ENCODE data around the gene ROBO1. TPM values are rescaled to one million over a fixed set of nuclear protein-coding genes. Genes with fewer than 3 reads are reported as not detected.

ROBO1 gene
- total RNA-seq, 1 donor: 69.8 TPM

GRCh38 chr3:79255292-79255691, 512.5 kb downstream of the ROBO1 start:
- H3K4me1 ChIP-seq (ENCODE audit: insufficient read depth, low read length): no peaks in the 10 kb centered on the region
- no peaks in the 10 kb centered on the region for H3K36me3 ChIP-seq (ENCODE audit: insufficient read depth, low read length)
- no peaks in the 10 kb centered on the region for H3K79me2 ChIP-seq (ENCODE audit: insufficient read depth, low read length)
- H4K20me1 ChIP-seq (ENCODE audit: insufficient read depth, low read length): no peaks in the 10 kb centered on the region
- H3K4me2 ChIP-seq (ENCODE audit: insufficient read depth, low read length): no peak overlapping the region
- H2AFZ ChIP-seq (ENCODE audit: low read length): no peak overlapping the region
- H3K27me3 ChIP-seq (ENCODE audit: insufficient read depth, low read length): no peaks in the 10 kb centered on the region
- H3K9me3 ChIP-seq (ENCODE audit: low read depth, low read length): no peaks in the 10 kb centered on the region
- no peak for TF ChIP-seq CTCF (IDR thresholded peaks at IDR 0.05; ENCODE audit: extremely low read depth, low read depth, low read length)
- DNase-seq (ENCODE audit: insufficient read length, low spot score, missing footprints): no peak
- H3K4me3 ChIP-seq (ENCODE audit: insufficient read depth, low read length): no peak overlapping the region
- no peak overlapping the region for H3K27ac ChIP-seq (ENCODE audit: low read depth, low read length)

- Histone ChIP-seq H3K36me3 (ENCODE audit: insufficient read depth, low read length) (no peaks in the 10 kb centered on the region), H3K27ac (ENCODE audit: low read depth, low read length) (no peak overlapping the region), H3K4me2 (ENCODE audit: insufficient read depth, low read length) (no peak overlapping the region)
Observed at GRCh38 chr3:79253704-79254103, 514.1 kb downstream of the ROBO1 start.

GRCh38 chr3:79253271-79253670, 514.5 kb downstream of the ROBO1 start:
- Histone ChIP-seq H3K27me3 (ENCODE audit: insufficient read depth, low read length) (no peaks in the 10 kb centered on the region), H2AFZ (ENCODE audit: low read length) (no peak overlapping the region), H3K9me3 (ENCODE audit: low read depth, low read length) (no peaks in the 10 kb centered on the region), H3K4me2 (ENCODE audit: insufficient read depth, low read length) (no peak overlapping the region), H3K27ac (ENCODE audit: low read depth, low read length) (no peak overlapping the region), H3K4me1 (ENCODE audit: insufficient read depth, low read length) (no peaks in the 10 kb centered on the region), H4K20me1 (ENCODE audit: insufficient read depth, low read length) (no peaks in the 10 kb centered on the region), H3K36me3 (ENCODE audit: insufficient read depth, low read length) (no peaks in the 10 kb centered on the region), H3K79me2 (ENCODE audit: insufficient read depth, low read length) (no peaks in the 10 kb centered on the region), H3K4me3 (ENCODE audit: insufficient read depth, low read length) (no peak overlapping the region)
- no peak for TF ChIP-seq CTCF (IDR thresholded peaks at IDR 0.05; ENCODE audit: extremely low read depth, low read depth, low read length)
- DNase-seq (ENCODE audit: insufficient read length, low spot score, missing footprints): peak; percentile 5

More at GRCh38 chr3:79253704-79254103, 514.1 kb downstream of the ROBO1 start:
- no peak overlapping the region for H3K4me3 ChIP-seq (ENCODE audit: insufficient read depth, low read length)
- no peaks in the 10 kb centered on the region for H3K4me1 ChIP-seq (ENCODE audit: insufficient read depth, low read length)
- H3K27me3 ChIP-seq (ENCODE audit: insufficient read depth, low read length): no peaks in the 10 kb centered on the region
- TF ChIP-seq CTCF (IDR thresholded peaks at IDR 0.05; ENCODE audit: extremely low read depth, low read depth, low read length): no peak
- no peaks in the 10 kb centered on the region for H4K20me1 ChIP-seq (ENCODE audit: insufficient read depth, low read length)
- DNase-seq (ENCODE audit: insufficient read length, low spot score, missing footprints): no peak
- H3K9me3 ChIP-seq (ENCODE audit: low read depth, low read length): no peaks in the 10 kb centered on the region
- no peak overlapping the region for H2AFZ ChIP-seq (ENCODE audit: low read length)
- H3K79me2 ChIP-seq (ENCODE audit: insufficient read depth, low read length): no peaks in the 10 kb centered on the region

GRCh38 chr3:79250746-79251145, 517.1 kb downstream of the ROBO1 start:
- H3K27ac ChIP-seq (ENCODE audit: low read depth, low read length): no peak overlapping the region
- no peak for TF ChIP-seq CTCF (IDR thresholded peaks at IDR 0.05; ENCODE audit: extremely low read depth, low read depth, low read length)
- H3K27me3 ChIP-seq (ENCODE audit: insufficient read depth, low read length): no peaks in the 10 kb centered on the region
- H3K79me2 ChIP-seq (ENCODE audit: insufficient read depth, low read length): no peaks in the 10 kb centered on the region
- H4K20me1 ChIP-seq (ENCODE audit: insufficient read depth, low read length): no peaks in the 10 kb centered on the region
- no peaks in the 10 kb centered on the region for H3K36me3 ChIP-seq (ENCODE audit: insufficient read depth, low read length)
- H3K4me1 ChIP-seq (ENCODE audit: insufficient read depth, low read length): no peaks in the 10 kb centered on the region
- no peak overlapping the region for H3K4me2 ChIP-seq (ENCODE audit: insufficient read depth, low read length)
- no peak overlapping the region for H2AFZ ChIP-seq (ENCODE audit: low read length)
- DNase-seq (ENCODE audit: insufficient read length, low spot score, missing footprints): no peak
- H3K4me3 ChIP-seq (ENCODE audit: insufficient read depth, low read length): no peak overlapping the region
- no peaks in the 10 kb centered on the region for H3K9me3 ChIP-seq (ENCODE audit: low read depth, low read length)
